ENCODE results near the gene ALG10B.
A peak's percentile ranks its signal among the peaks of the same experiment; 100 is the strongest.
"Not testable (repeated sequence)": the region's sequence is repeated elsewhere in the genome, so short reads cannot be mapped to it uniquely, and the experiment has no call there.

The ALG10B gene, protein sequence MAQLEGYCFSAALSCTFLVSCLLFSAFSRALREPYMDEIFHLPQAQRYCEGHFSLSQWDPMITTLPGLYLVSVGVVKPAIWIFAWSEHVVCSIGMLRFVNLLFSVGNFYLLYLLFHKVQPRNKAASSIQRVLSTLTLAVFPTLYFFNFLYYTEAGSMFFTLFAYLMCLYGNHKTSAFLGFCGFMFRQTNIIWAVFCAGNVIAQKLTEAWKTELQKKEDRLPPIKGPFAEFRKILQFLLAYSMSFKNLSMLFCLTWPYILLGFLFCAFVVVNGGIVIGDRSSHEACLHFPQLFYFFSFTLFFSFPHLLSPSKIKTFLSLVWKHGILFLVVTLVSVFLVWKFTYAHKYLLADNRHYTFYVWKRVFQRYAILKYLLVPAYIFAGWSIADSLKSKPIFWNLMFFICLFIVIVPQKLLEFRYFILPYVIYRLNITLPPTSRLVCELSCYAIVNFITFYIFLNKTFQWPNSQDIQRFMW

GRCh38 chr12:38316391-38317129 lies at the start of gene ALG10B:
Gene ALG10B (plus strand): TSS chr12:38316774. CDS start chr12:38316894, 120 bp downstream.
- DNase-seq (ENCODE audit: low read depth), result peak; percentile 74

DNA sequence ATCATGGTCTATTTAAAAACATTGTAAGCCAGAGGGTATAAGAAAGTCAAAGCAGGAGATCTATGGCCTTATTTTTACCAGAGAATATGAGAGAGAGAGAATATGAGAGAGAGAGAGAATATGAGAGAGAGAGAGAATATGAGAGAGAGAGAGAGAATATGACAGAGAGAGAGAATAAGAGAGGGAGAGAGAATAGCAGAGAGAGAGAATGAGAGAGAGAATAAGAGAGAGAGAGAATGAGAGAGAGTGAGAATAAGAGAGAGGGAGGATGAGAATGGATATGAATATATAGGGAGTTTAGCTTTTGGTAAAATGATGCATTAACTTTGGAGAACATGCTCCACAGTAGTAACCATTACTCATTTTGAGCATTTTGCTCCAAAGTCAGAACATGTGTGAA lies 48.0 kb upstream of the ALG10B start:
- no peak for DNase-seq (ENCODE audit: low read depth)

- no peak for DNase-seq (ENCODE audit: low read depth)
Measured at GRCh38 chr12:38269897-38270296, 46.7 kb upstream of the ALG10B start.

DNA sequence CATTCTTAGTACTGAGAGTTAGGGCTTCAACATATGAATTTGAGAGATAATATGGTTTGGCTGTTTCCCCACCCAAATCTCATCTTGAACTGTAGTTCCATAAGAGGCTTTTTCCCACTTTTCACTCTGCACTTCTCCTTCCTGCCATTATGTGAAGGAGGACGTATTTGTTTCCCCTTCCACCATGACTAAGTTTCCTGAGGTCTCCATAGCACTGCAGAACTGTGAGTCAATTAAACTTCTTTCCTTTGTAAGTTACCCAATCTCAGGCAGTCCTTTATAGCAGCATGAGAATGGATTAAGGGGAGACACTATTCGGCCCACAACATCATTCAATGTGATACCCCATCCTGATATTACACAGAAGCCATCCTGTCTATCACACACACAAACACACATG lies 36.8 kb upstream of the ALG10B start:
- DNase-seq (ENCODE audit: low read depth), result no peak

- no peak for DNase-seq (ENCODE audit: low read depth)
Measured at GRCh38 chr12:38282886-38283285, 33.7 kb upstream of the ALG10B start.

DNA sequence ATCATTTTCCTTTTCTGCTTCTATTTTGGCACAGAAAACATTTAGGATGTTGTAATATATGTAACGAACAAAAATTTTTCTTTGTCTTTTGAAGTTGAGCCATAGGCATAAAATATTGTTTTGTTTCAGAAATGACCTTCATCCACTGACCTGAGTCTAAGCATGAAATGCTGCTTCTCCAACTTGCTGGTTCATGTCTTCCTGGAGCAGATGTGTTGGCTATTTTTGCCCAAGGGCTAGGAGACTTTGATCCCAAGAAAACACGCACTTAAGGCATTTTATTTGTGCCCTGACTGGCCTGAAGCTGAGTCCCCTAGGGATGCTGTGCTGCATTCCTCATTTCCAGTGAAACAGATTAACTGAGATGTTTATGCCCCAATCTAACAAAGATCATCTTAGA lies 27.2 kb upstream of the ALG10B start:
- no peak for DNase-seq (ENCODE audit: low read depth)

DNA sequence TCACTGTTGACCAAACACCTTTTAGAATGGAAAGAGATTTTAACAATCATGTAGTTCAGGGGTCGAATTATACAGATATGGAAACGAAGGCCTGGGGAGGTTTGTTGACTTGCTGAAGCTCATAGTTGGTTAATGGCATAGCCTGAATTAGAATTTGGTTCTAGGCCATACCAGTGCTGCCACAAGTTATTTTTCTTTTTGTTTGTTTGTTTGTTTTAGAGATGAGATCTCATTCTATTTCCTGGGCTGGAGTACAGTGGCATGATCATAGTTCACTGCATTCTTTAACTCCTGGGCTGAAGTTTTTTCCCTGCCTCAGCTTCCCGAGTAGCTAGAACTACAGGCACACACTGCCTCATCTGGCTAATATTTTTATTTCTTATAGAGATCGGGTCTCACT lies 25.4 kb upstream of the ALG10B start:
- no peak for DNase-seq (ENCODE audit: low read depth)

DNA sequence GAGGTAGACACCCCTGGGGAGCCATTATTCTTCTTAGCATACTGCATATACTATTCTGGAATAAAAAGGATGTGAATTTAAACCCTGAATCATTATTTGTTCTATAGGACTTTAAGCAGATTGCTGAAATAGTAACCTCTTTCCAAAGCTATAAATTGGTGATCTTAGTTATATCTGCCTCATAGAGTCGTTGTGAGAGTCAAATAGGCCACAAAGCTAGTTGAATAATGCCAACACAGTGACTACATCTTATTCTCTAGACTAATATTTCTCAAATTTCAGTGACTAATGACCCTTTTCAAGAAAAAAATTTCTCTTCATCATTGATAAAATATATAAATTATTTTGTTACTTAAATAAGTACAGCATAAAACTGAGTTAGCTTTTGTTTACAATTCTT lies 13.6 kb upstream of the ALG10B start:
- not testable (repeated sequence) for DNase-seq (ENCODE audit: low read depth)

DNA sequence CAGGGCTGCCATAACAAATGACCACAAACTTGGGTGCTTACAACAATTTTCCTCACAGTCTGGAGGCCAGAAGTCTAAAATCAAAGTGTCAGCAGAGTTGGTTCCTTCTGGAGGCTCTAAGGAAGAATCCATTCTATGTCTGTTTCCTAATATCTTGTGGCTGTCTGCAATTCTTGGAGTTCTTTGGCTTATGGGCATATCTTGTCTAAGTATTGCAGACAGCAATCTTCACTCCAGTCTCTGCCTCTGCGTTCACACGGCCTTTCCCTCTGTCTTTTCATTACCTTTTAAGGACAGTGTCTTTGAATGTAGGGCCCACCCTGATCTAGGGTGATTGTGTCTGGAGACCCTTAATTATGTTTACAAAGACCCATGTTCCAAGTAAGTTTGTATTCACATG lies 5.4 kb downstream of the ALG10B start:
- DNase-seq (ENCODE audit: low read depth), result not testable (repeated sequence)

DNA sequence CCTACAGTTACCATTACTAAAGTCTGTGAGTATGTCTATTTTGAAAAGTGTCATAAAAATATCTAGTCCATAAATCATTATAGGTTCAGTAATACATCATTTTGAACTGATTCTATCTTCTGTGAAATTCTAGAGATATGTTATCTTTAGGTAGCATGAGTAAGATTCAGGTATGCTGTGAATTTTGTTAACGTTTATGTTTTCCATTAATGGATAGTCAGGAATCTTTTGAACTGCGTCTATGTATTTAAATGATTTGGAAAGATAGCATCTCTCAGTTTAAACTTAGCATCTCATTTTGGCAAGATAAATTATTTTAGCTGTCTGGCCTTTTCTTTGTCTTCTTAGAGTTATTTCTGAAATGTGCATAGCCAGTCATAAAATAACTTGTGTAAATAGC lies 8.3 kb downstream of the ALG10B start:
- no peak for DNase-seq (ENCODE audit: low read depth)

GRCh38 chr12:38327356-38327755 lies 10.8 kb downstream of the ALG10B start:
- no peak for DNase-seq (ENCODE audit: low read depth)

- no peak for DNase-seq (ENCODE audit: low read depth)
Measured at GRCh38 chr12:38328306-38328895, 11.8 kb downstream of the ALG10B start.

GRCh38 chr12:38330414-38330813 lies 13.8 kb downstream of the ALG10B start:
- DNase-seq (ENCODE audit: low read depth), result not testable (repeated sequence)

- DNase-seq (ENCODE audit: low read depth), result no peak
Measured at GRCh38 chr12:38332814-38333213, 16.2 kb downstream of the ALG10B start.

DNA sequence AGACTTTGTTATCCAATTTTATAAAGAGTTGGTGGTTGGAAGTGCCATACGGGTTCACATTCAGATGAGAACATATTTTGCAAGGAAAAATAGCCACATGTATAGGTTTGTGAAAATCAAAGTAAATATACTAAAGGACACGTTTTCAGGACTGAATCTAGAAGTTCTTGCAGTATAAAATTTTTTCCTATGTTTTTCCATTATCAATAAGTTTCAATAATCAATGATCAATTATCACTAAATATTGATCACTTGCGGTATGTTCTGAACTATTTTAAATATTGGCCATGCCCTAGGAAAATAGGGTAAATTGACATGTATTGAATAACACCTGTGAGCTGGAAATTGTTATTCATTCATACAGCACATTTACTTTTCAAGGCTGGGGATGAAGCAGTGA lies 25.9 kb downstream of the ALG10B start:
- no peak for DNase-seq (ENCODE audit: low read depth)

GRCh38 chr12:38343256-38343655 lies 26.7 kb downstream of the ALG10B start:
- not testable (repeated sequence) for DNase-seq (ENCODE audit: low read depth)

DNA sequence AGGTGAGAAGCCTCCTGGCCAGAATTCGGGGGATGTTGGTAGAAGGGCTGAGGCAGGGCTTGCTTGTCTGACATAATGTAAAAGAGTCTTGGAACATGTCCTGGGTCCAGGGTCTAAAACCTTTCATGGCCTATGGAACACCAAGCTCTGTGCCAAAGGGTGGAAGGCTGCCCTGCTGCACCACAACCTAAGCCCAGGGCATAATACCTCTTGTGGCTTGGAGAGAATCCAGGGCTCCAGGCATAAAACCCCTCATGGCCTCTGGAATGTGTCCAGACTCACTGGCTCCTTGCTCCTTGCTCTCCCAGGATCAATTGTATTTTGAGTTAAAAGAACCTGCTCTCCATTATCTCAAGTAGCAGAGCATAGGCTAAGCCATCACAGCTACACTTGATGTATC lies 27.3 kb downstream of the ALG10B start:
- DNase-seq (ENCODE audit: low read depth), result not testable (repeated sequence)

DNA sequence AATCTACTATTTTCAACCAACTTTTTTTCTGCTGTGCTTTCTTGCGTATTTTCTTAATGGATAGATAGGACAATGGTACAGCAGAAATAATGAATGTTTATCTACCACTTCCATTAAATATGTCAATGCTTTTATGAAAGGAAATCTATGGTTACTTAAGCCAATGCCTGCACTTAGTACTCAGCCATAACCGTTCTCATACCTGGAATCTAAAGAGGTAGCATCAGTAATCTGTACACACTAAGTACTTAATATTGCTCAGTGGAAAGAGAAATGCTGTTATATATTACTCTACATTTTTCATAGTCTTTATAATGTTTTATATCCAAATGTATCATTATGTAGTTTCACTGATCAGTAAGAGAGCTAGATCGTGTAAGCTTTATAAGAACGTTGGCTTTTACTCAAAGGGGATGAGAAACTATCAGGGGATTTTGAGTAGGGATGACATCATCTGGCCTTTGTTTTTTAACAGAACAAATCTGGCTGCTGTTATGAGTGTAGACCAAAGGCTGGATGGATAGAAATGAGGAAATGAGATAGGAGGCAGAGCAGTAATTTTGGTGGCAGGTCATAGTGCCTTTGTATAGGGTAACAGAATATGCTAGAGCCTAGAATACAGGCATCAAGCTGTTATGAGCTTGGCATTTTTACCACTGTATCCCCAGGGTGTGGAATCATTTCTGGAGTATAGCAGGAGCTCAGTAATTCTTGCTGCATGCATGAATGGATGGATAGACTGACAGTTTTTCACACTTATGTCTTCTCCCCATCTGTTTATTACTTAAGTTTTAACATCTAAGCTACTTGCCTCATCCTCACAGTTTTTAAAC lies 34.0 kb downstream of the ALG10B start:
- DNase-seq (ENCODE audit: low read depth), result no peak

DNA sequence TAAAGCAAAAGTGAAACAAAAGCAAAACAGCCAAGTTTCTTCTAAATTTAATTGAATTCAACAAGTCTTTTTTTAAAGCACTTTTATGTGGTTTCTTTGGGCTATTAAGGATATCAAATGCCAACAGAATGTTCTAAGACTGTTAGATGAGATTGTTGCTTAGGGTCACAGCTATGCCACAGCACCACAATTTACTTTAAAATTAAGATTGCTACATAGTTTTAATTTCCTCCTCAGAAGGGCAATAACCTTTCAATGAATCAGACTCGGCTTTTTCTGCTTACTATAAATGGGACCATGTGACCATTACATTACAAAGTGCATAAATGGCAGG lies 34.6 kb downstream of the ALG10B start:
- DNase-seq (ENCODE audit: low read depth), result not testable (repeated sequence)

DNA sequence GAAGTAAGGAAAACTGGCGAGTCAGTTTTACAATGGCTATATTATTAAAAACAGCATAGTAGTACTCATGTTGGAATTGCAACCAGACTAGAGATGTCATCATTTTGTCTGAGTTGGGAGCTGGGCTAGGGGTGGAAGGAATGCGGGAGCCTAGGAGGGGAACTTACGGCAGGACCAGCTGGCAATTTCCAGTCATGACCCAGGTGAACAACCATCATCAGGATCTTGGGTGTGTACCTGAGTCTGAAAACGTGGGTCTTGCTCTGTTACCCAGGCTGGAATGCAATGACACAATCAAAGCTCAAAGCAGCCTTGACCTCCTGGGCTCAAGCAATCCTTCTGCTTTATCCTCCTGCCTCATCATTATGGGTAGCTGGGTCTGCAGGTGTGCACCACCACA lies 50.9 kb downstream of the ALG10B start:
- DNase-seq (ENCODE audit: low read depth), result no peak

DNA sequence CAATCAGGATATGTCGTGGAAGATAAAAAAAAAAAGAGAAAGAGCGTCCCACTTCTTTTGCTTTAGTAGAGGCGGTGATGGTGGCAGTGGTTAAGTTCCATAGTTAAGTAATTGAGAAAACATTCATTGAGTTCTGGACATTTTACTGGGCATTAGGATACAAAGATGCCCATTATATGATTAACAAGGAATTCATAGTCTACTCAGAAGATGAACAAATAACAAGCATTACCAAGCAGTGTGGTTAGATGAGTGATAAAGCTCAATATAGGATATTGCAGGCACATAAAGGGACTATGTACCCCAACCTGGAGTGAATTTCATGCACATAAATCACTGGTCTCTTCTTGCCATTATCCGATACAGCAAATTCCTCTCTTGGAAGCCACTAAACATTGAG lies 53.7 kb downstream of the ALG10B start:
- DNase-seq (ENCODE audit: low read depth), result no peak

DNA sequence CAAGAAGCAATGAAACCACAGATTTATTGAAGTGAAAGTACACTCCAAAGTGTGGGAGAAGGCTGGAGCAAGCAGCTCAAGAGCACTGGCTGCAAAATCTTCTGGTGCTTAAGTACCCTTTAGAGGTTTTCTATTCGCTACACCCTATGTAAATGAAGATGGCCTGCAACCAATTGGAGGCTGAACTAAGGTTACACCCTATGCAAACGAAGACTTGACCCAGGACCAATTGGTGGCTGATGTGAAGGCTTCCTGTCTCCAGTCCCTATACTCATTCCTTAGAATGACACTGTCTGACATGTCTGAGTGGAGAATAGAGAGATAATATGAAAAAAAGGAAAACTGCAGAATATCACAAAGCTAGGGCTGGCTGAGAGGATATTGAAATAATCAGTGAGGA lies 57.2 kb downstream of the ALG10B start:
- no peak for DNase-seq (ENCODE audit: low read depth)

Data from stimulated activated CD8-positive, alpha-beta memory T cell treated with anti-CD3 and anti-CD28 coated beads, Interleukin-15, amount 100 ng/mL, for 24 hours (primary cell).